Measurements from ENCODE around the gene ADRA2B.

The ADRA2B gene

GRCh38 chr2:96137321-96138178 lies 21.2 kb upstream of the ADRA2B start:
- DNase-seq (ENCODE audit: low read depth) = no peak

GRCh38 chr2:96136129-96136720 lies 19.9 kb upstream of the ADRA2B start:
- DNase-seq (ENCODE audit: low read depth) = no peak

- DNase-seq (ENCODE audit: low read depth) = no peak
These were observed 19.2 kb upstream of the ADRA2B start for GRCh38 chr2:96135621-96136020.

- DNase-seq (ENCODE audit: low read depth) = no peak
These were observed 18.8 kb upstream of the ADRA2B start for GRCh38 chr2:96135171-96135570.

GRCh38 chr2:96134421-96134820 lies 18.1 kb upstream of the ADRA2B start:
- DNase-seq (ENCODE audit: low read depth) = no peak

- DNase-seq (ENCODE audit: low read depth) = no peak
These were observed 15.7 kb upstream of the ADRA2B start for GRCh38 chr2:96131813-96132745.

GRCh38 chr2:96131152-96131812 lies 14.9 kb upstream of the ADRA2B start:
- DNase-seq (ENCODE audit: low read depth) = no peak

- DNase-seq (ENCODE audit: low read depth) = no peak
These were observed 14.1 kb upstream of the ADRA2B start for GRCh38 chr2:96130483-96130882.

- DNase-seq (ENCODE audit: low read depth) = no peak
These were observed 13.3 kb upstream of the ADRA2B start for GRCh38 chr2:96129528-96130120.

- DNase-seq (ENCODE audit: low read depth) = no peak
These were observed 12.1 kb upstream of the ADRA2B start for GRCh38 chr2:96128456-96128855.

- DNase-seq (ENCODE audit: low read depth) = no peak
These were observed 8.3 kb upstream of the ADRA2B start for GRCh38 chr2:96124406-96125265.

GRCh38 chr2:96123936-96124335 lies 7.6 kb upstream of the ADRA2B start:
- no peak for DNase-seq (ENCODE audit: low read depth)

GRCh38 chr2:96123290-96123689 lies 6.9 kb upstream of the ADRA2B start:
- DNase-seq (ENCODE audit: low read depth) = no peak

GRCh38 chr2:96122391-96122790 lies 6.0 kb upstream of the ADRA2B start:
- DNase-seq (ENCODE audit: low read depth) = no peak

- no peak for DNase-seq (ENCODE audit: low read depth)
These were observed 5.0 kb upstream of the ADRA2B start for GRCh38 chr2:96121414-96121813.

GRCh38 chr2:96120991-96121390 lies 4.6 kb upstream of the ADRA2B start:
- DNase-seq (ENCODE audit: low read depth) = no peak

- no peak for DNase-seq (ENCODE audit: low read depth)
These were observed 3.8 kb upstream of the ADRA2B start for GRCh38 chr2:96120091-96120720.

- DNase-seq (ENCODE audit: low read depth) = no peak
These were observed 3.0 kb upstream of the ADRA2B start for GRCh38 chr2:96119389-96119751.

- DNase-seq (ENCODE audit: low read depth) = no peak
These were observed 2.5 kb upstream of the ADRA2B start for GRCh38 chr2:96118698-96119388.
